Astrocyte (in vitro differentiated cells and primary cell): Measurements from ENCODE around the gene SMYD4. TPM values are rescaled to one million over a fixed set of nuclear protein-coding genes. Genes with fewer than 3 reads are reported as not detected.
A peak's percentile ranks its signal among the peaks of the same experiment; 100 is the strongest.

Experiments used
- DNase-seq: peaks from one replicate; pipeline ENCODE4 v3.0.0-alpha.2; 2010; ENCODE audit warnings: low read depth
- FAIRE-seq: peaks from 2 replicates; lab custom pipeline; 2011; peaks lifted over from hg19 to GRCh38; lab: Jason Lieb, UNC
- H2AFZ ChIP-seq: 2 replicates; pipeline ENCODE4 v1.6.0; 2012; ENCODE audit warnings: low read depth, low read length, inconsistent platforms
- H3K27ac ChIP-seq: 2 replicates; pipeline ENCODE4 v1.5.1; 2011; ENCODE audit warnings: low read depth, low read length, inconsistent platforms
- H3K27me3 ChIP-seq: 2 replicates; pipeline ENCODE4 v1.6.0; 2011; ENCODE audit warnings: low read length, inconsistent platforms; ENCODE audit not compliant: insufficient read depth
- H3K36me3 ChIP-seq: 2 replicates; pipeline ENCODE4 v1.5.1; 2011; ENCODE audit warnings: low read length, inconsistent platforms; ENCODE audit not compliant: insufficient read depth
- H3K4me1 ChIP-seq: 2 replicates; pipeline ENCODE4 v1.5.1; 2011; ENCODE audit warnings: low read length, inconsistent platforms; ENCODE audit not compliant: insufficient read depth
- H3K4me2 ChIP-seq: 2 replicates; pipeline ENCODE4 v1.6.0; 2012; ENCODE audit warnings: low read length, inconsistent platforms
- H3K4me3 ChIP-seq: 2 replicates; pipeline ENCODE4 v1.5.1; 2011; ENCODE audit warnings: low read depth, mild to moderate bottlenecking, low read length, inconsistent platforms; ENCODE audit not compliant: insufficient read depth
- H3K79me2 ChIP-seq: 2 replicates; pipeline ENCODE4 v1.6.0; 2012; ENCODE audit warnings: mild to moderate bottlenecking, low read length, inconsistent platforms; ENCODE audit not compliant: insufficient read depth
- H3K9ac ChIP-seq: 2 replicates; pipeline ENCODE4 v1.6.0; 2012; ENCODE audit warnings: mild to moderate bottlenecking, low read length, inconsistent platforms
- H3K9me3 ChIP-seq: 2 replicates; pipeline ENCODE4 v1.5.1; 2012; ENCODE audit warnings: low read depth, mild to moderate bottlenecking, low read length, inconsistent platforms; ENCODE audit not compliant: insufficient read depth
- H4K20me1 ChIP-seq: 2 replicates; pipeline ENCODE4 v1.6.0; 2012; ENCODE audit warnings: low read length, inconsistent platforms; ENCODE audit not compliant: insufficient read depth
- H3K27ac Mint-ChIP-seq: one replicate; pipeline ENCODE4 v1.8.0; 2021; ENCODE audit warnings: mild to moderate bottlenecking, mixed read lengths; ENCODE audit not compliant: unreplicated experiment
- H3K27me3 Mint-ChIP-seq: one replicate; pipeline ENCODE4 v1.8.0; 2021; ENCODE audit warnings: low read depth, mixed read lengths; ENCODE audit not compliant: unreplicated experiment
- H3K36me3 Mint-ChIP-seq: one replicate; pipeline ENCODE4 v1.8.0; 2021; ENCODE audit warnings: low read depth, mixed read lengths; ENCODE audit not compliant: unreplicated experiment
- H3K4me1 Mint-ChIP-seq: one replicate; pipeline ENCODE4 v1.8.0; 2021; ENCODE audit warnings: low read depth, mixed read lengths; ENCODE audit not compliant: unreplicated experiment
- H3K4me3 Mint-ChIP-seq: one replicate; pipeline ENCODE4 v1.8.0; 2021; ENCODE audit warnings: mild to moderate bottlenecking, moderate library complexity, mixed read lengths; ENCODE audit not compliant: unreplicated experiment
- H3K9me3 Mint-ChIP-seq: one replicate; pipeline ENCODE4 v1.8.0; 2021; ENCODE audit warnings: mild to moderate bottlenecking, mixed read lengths; ENCODE audit not compliant: unreplicated experiment
- EZH2 ChIP-seq: IDR thresholded peaks from 2 replicates; pipeline ENCODE4 v1.6.1; 2012; ENCODE audit warnings: mild to moderate bottlenecking, low read length, inconsistent platforms; ENCODE audit not compliant: insufficient read depth
- total RNA-seq: library from RNA; stranded (reverse); gene quantifications from 2 replicates; pipeline ENCODE4 v1.2.1, GENCODE V29; 2021
- TF ChIP-seq, protein P1 (sequence below): IDR thresholded peaks from 2 replicates; pipeline ENCODE4 v1.5.1; 2011; ENCODE audit warnings: low read depth, mild to moderate bottlenecking, inconsistent platforms, low read length, moderate library complexity; ENCODE audit not compliant: insufficient read depth

Gene SMYD4
- total RNA-seq, 1 donor from 2014 or later, result 10.7 TPM

DNA sequence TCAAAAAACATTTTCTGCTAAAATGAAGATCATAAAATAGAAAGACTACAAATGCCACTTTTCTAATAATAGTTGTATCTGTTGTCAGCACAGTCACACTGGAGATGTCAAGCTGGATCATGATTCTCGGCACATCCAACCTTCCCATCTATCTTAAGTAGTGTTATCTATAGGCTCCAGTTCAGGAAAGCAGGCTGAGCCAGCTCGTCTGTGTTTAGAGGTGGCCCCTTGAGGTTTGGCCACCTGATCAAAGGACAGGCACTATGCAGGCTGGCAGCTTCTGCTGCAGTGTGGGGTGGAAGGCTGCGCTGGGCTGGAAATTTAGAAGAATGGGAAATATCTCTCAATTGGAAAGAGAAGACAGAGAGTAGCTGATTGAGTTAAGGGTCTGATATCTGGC is 32.4 kb downstream of the SMYD4 start:
- Histone ChIP-seq H3K4me3 (no peak overlapping the region), H3K4me1 (no peaks in the 10 kb centered on the region), H3K9me3 (no peaks in the 10 kb centered on the region), H4K20me1 (peaks cover 7% of the 10 kb centered on the region), H3K4me2 (no peak overlapping the region), H3K27me3 (no peaks in the 10 kb centered on the region), H3K79me2 (no peaks in the 10 kb centered on the region), H3K27ac (no peak overlapping the region), H3K36me3 (peaks cover 3% of the 10 kb centered on the region), H2AFZ (no peak overlapping the region), H3K9ac (no peak overlapping the region)
- TF ChIP-seq, protein P1, sequence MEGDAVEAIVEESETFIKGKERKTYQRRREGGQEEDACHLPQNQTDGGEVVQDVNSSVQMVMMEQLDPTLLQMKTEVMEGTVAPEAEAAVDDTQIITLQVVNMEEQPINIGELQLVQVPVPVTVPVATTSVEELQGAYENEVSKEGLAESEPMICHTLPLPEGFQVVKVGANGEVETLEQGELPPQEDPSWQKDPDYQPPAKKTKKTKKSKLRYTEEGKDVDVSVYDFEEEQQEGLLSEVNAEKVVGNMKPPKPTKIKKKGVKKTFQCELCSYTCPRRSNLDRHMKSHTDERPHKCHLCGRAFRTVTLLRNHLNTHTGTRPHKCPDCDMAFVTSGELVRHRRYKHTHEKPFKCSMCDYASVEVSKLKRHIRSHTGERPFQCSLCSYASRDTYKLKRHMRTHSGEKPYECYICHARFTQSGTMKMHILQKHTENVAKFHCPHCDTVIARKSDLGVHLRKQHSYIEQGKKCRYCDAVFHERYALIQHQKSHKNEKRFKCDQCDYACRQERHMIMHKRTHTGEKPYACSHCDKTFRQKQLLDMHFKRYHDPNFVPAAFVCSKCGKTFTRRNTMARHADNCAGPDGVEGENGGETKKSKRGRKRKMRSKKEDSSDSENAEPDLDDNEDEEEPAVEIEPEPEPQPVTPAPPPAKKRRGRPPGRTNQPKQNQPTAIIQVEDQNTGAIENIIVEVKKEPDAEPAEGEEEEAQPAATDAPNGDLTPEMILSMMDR, result no peak
- no peak for TF ChIP-seq EZH2
- Mint-ChIP-seq H3K4me3 (peak overlapping the region; percentile 40), H3K4me1 (peaks cover 6% of the 10 kb centered on the region), H3K36me3 (peaks cover 2% of the 10 kb centered on the region), H3K27me3 (no peaks in the 10 kb centered on the region), H3K27ac (no peak overlapping the region), H3K9me3 (no peaks in the 10 kb centered on the region)
- DNase-seq (no peak), FAIRE-seq (no peak)

DNA sequence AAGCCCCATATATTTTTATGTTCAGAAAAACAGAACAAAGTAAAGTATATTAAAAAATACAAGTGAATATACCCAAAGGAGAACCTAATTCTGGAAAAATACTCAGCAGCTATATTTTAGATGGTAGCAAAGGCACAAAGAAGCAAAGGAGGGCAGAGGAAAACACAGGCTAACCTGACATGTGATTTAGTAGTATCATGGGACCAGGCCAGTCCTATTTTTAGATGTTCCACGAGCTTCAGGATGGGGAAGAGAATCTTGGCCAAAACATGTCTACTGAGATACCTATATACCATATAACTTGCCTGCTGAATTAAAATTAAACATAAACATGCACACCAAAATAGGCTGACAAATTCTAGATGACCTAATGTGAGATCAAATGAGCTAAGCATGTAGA is 32.9 kb downstream of the SMYD4 start:
- no peaks in the 10 kb centered on the region for H3K27me3 Mint-ChIP-seq
- FAIRE-seq (no peak), DNase-seq (no peak)
- H3K4me1 ChIP-seq, result no peaks in the 10 kb centered on the region
- no peak overlapping the region for H2AFZ ChIP-seq
- no peak overlapping the region for H3K4me3 ChIP-seq
- peaks cover 3% of the 10 kb centered on the region for H3K36me3 ChIP-seq
- H3K4me1 Mint-ChIP-seq, result peaks cover 6% of the 10 kb centered on the region
- H3K27me3 ChIP-seq, result no peaks in the 10 kb centered on the region
- H3K9ac ChIP-seq, result no peak overlapping the region
- no peaks in the 10 kb centered on the region for H3K79me2 ChIP-seq
- no peak overlapping the region for H3K27ac Mint-ChIP-seq
- H3K27ac ChIP-seq, result no peak overlapping the region
- H3K4me2 ChIP-seq, result no peak overlapping the region
- H3K9me3 ChIP-seq, result no peaks in the 10 kb centered on the region
- no peak for TF ChIP-seq EZH2
- TF ChIP-seq, protein P1, result no peak
- H3K36me3 Mint-ChIP-seq, result peaks cover 2% of the 10 kb centered on the region
- H4K20me1 ChIP-seq, result peaks cover 7% of the 10 kb centered on the region
- no peaks in the 10 kb centered on the region for H3K9me3 Mint-ChIP-seq
- peak overlapping the region; percentile 12 for H3K4me3 Mint-ChIP-seq

DNA sequence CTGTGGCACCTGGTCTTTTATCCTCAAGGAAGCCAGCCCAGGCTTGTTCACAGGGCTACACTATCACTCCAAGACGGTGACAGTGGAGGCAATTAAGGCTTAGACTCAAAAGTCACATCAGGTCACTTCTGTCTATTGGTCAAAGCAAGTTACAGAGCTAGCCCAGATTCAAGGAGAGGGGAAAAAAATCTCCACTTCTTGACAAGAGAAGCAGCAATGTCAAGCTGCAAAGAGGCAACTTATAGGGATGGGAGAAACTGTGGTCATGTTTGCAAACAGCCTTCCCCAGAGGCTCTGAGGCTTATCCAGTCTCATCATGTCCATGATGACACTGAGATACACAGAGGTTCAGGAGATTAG is 36.3 kb downstream of the SMYD4 start:
- Histone ChIP-seq H3K79me2 (no peaks in the 10 kb centered on the region), H3K36me3 (no peaks in the 10 kb centered on the region), H4K20me1 (peaks cover 7% of the 10 kb centered on the region), H3K27ac (no peak overlapping the region), H3K4me3 (no peak overlapping the region), H3K9me3 (no peaks in the 10 kb centered on the region), H3K27me3 (no peaks in the 10 kb centered on the region), H3K4me2 (no peak overlapping the region), H2AFZ (no peak overlapping the region), H3K4me1 (no peaks in the 10 kb centered on the region), H3K9ac (no peak overlapping the region)
- Mint-ChIP-seq H3K27me3 (no peaks in the 10 kb centered on the region), H3K9me3 (no peaks in the 10 kb centered on the region), H3K4me1 (peaks cover 8% of the 10 kb centered on the region), H3K4me3 (no peak overlapping the region), H3K27ac (peak overlapping the region; percentile 66), H3K36me3 (peaks cover 5% of the 10 kb centered on the region)
- TF ChIP-seq EZH2, result no peak
- TF ChIP-seq, protein P1, result no peak
- FAIRE-seq (no peak), DNase-seq (peak; percentile 14)
